Panc1 (cell line): ENCODE data around the gene DLL1. TPM values are rescaled to one million over a fixed set of nuclear protein-coding genes. Genes with fewer than 3 reads are reported as not detected.

ENCODE experiments used
- ATAC-seq: fragments of 200-7000 bp; cut with Tn5 transposase; 2 replicates; pipeline ENCODE4 v1.9.1; 2020; ENCODE audit warnings: mild to moderate bottlenecking, moderate library complexity
- BruUV-seq: library from RNA; stranded (reverse); fragments of 400-500 nt; replicated peaks from 2 replicates; lab custom pipeline; 2021; lab: Mats Ljungman, UMichigan
- CTCF ChIA-PET: fragments of 300-600 bp; sonication (Branson Sonifier 250); formaldehyde crosslinking; loops from one replicate; lab custom pipeline; 2022; ENCODE audit warnings: antibody characterized with exemption; lab: Charles Lee
- POLR2A ChIA-PET: fragments of 300-600 bp; sonication (Branson Sonifier 250); formaldehyde crosslinking; loops from one replicate; lab custom pipeline; 2022; ENCODE audit warnings: antibody characterized with exemption; lab: Charles Lee
- DNase-seq: peaks from one replicate; pipeline ENCODE4 v3.0.0-alpha.2; 2010; ENCODE audit warnings: low read depth, low spot score
- H3K27ac ChIP-seq: 2 replicates; pipeline ENCODE4 v1.5.1; 2011; ENCODE audit warnings: mild to moderate bottlenecking, low read length, inconsistent platforms
- H3K27me3 ChIP-seq: fragments of 200-500 bp; sonication (Bioruptor generic); 2 replicates; pipeline ENCODE4 v1.6.0; 2014; ENCODE audit warnings: low read length, inconsistent platforms; ENCODE audit not compliant: control insufficient read depth, insufficient read depth
- H3K36me3 ChIP-seq: fragments of 200-500 bp; sonication (Bioruptor generic); 2 replicates; pipeline ENCODE4 v1.5.1; 2014; ENCODE audit warnings: inconsistent platforms, mild to moderate bottlenecking, low read length, moderate library complexity; ENCODE audit not compliant: control insufficient read depth, insufficient read depth
- H3K4me1 ChIP-seq: 2 replicates; pipeline ENCODE4 v1.5.1; 2011; ENCODE audit warnings: inconsistent platforms, mild to moderate bottlenecking, low read length, moderate library complexity; ENCODE audit not compliant: control insufficient read depth, insufficient read depth
- H3K4me3 ChIP-seq, 2 experiments: 2 replicates each; pipeline ENCODE4 v1.5.1; 2011 to 2012; ENCODE audit warnings: low read depth in 2 of 2, low read length in 2 of 2, mild to moderate bottlenecking in 2 of 2, inconsistent platforms in 1 of 2, moderate library complexity in 1 of 2
- H3K9me3 ChIP-seq: fragments of 200-500 bp; sonication (Bioruptor generic); 2 replicates; pipeline ENCODE4 v1.5.1; 2014; ENCODE audit warnings: low read depth, mild to moderate bottlenecking, inconsistent platforms, low read length, moderate library complexity; ENCODE audit not compliant: control insufficient read depth, insufficient read depth
- POLR2AphosphoS5 ChIP-seq: IDR thresholded peaks from 2 replicates; pipeline ENCODE4 v1.6.1; 2012; ENCODE audit warnings: mild to moderate bottlenecking, low read depth, low read length, moderate library complexity
- SIN3A ChIP-seq: IDR thresholded peaks from 2 replicates; pipeline ENCODE4 v1.6.1; 2012; ENCODE audit warnings: low read depth, mild to moderate bottlenecking, low read length, moderate library complexity, borderline replicate concordance; ENCODE audit not compliant: insufficient read depth
- TCF7L2 ChIP-seq: IDR thresholded peaks from 2 replicates; pipeline ENCODE4 v1.6.1; 2011; ENCODE audit warnings: mild to moderate bottlenecking, low read depth, low read length, inconsistent platforms
- in situ Hi-C: cut with HindIII; loops from 2 replicates; pipeline ENCODE4 v1.10.0; 2016; ENCODE audit warnings: low sequenced_read_pairs, low pct_unique_long_range_greater_than_20kb
- intact Hi-C: fragments of 100-400 bp; cut with micrococcal nuclease; formaldehyde crosslinking; loops from one replicate; pipeline ENCODE4 v1.10.0; 2022; ENCODE audit not compliant: unreplicated experiment
- total RNA-seq: library from RNA; stranded (reverse); gene quantifications from one replicate; pipeline ENCODE4 v1.2.1, GENCODE V29; 2021; ENCODE audit not compliant: unreplicated experiment
- TF ChIP-seq, protein P1 (sequence below), 2 experiments: IDR thresholded peaks; 2 replicates each; pipeline ENCODE4 v1.6.1; 2011 to 2012; ENCODE audit warnings: low read depth in 2 of 2, control low read depth in 1 of 2, low read length in 1 of 2, mild to moderate bottlenecking in 1 of 2, moderate library complexity in 1 of 2; ENCODE audit not compliant: insufficient read depth in 1 of 2
- TF ChIP-seq, protein P2 (sequence below): fragments of 450-650 bp; IDR thresholded peaks from 2 replicates; pipeline ENCODE4 v1.5.1; 2017; ENCODE audit warnings: mild to moderate bottlenecking

The DLL1 gene
- total RNA-seq, 1 experiment from 2014 or later: 2.4 TPM

DNA sequence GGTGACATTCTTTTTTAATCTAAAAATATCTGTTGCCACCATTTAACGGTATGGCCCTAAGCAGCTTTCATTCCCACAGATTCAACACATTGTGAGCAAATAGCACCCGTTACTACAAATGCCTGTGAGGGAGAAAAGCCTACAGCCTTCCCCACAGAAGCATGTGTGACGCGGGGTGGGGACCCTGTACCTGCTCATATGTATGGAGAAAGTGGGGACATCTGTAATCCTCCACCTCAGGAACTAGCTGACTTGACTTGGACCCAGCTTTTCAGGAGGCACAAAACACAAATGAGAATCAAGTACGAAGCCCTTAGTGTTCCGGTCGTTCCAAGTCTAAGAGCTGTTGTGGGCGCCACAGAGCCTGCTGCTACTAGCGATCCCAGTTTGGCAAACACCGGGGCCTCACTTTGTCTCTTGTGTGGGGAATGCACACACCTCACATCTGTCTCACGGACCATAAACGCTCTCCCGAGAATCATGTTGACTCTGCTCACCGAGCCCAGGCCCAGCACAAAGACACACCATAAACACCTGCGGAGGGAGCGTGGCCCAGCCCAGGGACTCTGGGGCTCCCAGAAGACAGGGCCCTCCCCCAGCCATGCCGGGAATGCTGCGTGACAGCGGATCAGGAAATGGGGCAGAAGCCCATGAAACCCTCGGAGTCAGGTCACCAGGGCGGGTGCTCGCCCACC lies 21.6 kb downstream of the DLL1 start (continued):
- no peak for TF ChIP-seq TCF7L2

DNA sequence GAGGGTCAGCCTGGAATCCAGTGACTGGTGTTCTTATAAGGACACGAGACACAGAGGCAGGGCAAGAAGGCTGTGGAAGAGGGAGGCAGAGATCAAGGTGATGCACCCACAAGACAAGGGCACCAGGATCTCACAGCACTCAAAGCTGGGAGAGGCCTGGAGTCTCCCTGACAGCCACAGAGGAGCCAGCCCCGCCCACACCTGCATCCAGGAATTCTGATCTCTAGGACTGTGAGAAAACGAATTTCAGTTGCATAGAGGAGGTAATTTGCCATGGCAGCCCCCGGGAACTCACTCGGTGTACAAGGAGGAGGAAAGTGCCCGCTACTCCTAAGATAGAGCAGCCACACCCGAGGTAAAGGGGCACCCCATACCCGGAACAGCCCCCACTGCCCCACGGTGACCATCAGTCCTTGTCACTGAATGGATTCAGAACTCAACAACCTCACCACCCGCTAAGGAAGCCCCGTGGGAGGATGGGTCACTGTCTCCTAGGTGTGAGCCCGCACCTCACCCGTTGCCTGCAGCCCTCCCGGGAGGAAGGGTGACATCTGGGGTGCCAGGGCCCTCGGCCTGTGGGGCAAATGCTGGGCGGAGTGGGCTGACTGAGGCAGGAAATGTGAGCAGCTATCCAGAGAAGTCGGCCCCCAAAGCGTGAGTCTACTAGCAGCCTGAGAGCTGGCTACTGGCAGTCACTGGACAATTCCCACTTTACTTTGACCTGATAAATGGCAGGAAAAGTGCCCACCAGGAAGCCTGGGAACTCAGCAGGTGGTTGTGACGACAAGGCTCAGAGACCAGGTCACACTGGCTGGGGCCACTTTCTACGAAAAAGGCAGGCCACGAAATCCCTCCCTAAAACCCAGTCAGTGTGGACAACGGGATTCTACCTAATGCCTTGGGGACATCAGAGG lies 22.4 kb downstream of the DLL1 start:
- intact Hi-C loops (no loop called here), in situ Hi-C loops (no loop called here)
- ATAC-seq (no peak), DNase-seq (no peak)
- TF ChIP-seq, protein P1, sequence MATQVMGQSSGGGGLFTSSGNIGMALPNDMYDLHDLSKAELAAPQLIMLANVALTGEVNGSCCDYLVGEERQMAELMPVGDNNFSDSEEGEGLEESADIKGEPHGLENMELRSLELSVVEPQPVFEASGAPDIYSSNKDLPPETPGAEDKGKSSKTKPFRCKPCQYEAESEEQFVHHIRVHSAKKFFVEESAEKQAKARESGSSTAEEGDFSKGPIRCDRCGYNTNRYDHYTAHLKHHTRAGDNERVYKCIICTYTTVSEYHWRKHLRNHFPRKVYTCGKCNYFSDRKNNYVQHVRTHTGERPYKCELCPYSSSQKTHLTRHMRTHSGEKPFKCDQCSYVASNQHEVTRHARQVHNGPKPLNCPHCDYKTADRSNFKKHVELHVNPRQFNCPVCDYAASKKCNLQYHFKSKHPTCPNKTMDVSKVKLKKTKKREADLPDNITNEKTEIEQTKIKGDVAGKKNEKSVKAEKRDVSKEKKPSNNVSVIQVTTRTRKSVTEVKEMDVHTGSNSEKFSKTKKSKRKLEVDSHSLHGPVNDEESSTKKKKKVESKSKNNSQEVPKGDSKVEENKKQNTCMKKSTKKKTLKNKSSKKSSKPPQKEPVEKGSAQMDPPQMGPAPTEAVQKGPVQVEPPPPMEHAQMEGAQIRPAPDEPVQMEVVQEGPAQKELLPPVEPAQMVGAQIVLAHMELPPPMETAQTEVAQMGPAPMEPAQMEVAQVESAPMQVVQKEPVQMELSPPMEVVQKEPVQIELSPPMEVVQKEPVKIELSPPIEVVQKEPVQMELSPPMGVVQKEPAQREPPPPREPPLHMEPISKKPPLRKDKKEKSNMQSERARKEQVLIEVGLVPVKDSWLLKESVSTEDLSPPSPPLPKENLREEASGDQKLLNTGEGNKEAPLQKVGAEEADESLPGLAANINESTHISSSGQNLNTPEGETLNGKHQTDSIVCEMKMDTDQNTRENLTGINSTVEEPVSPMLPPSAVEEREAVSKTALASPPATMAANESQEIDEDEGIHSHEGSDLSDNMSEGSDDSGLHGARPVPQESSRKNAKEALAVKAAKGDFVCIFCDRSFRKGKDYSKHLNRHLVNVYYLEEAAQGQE (IDR thresholded peaks at IDR 0.05; ENCODE audit: insufficient read depth in 1 of 2, low read depth in 2 of 2, low read length in 1 of 2): no peak
- TF ChIP-seq SIN3A: no peak
- ChIA-PET POLR2A (no interaction called here), CTCF (interaction anchor here (0.9 kb wide), 1 partner anchor 11 kb away, joined by 3 read pairs; no protein-coding TSS in a partner anchor)
- H3K27ac ChIP-seq: no peak overlapping the region
- no peak overlapping the region for H3K4me3 ChIP-seq
- H3K9me3 ChIP-seq: no peaks in the 10 kb centered on the region
- BruUV-seq: no TSS peak
- H3K36me3 ChIP-seq: no peaks in the 10 kb centered on the region
- H3K4me1 ChIP-seq: no peaks in the 10 kb centered on the region
- no peaks in the 10 kb centered on the region for H3K27me3 ChIP-seq

DNA sequence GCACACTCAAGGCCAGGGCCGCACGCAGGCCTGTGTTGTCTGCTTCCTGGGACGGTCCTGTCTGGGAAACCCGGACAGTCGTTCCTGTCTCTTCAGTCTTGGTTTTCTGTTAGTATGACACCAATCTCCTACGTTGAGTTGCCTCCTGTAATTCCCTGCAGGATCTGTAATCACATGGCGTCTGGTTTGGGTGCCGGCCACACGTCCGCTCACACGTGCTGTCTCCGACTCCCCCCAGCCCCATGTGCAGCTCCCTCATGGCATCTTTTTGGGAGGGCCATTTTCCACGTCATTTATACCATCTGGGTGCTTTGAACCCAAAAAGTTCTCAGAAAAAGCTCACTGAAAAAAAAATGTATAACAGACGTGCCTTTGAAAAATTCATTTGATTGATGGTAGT lies 23.2 kb downstream of the DLL1 start:
- TF ChIP-seq POLR2AphosphoS5 (no peak), TCF7L2 (no peak), SIN3A (no peak)
- TF ChIP-seq, protein P1 (IDR thresholded peaks at IDR 0.05; ENCODE audit: insufficient read depth in 1 of 2, low read depth in 2 of 2, low read length in 1 of 2): no peak
- TF ChIP-seq, protein P2, sequence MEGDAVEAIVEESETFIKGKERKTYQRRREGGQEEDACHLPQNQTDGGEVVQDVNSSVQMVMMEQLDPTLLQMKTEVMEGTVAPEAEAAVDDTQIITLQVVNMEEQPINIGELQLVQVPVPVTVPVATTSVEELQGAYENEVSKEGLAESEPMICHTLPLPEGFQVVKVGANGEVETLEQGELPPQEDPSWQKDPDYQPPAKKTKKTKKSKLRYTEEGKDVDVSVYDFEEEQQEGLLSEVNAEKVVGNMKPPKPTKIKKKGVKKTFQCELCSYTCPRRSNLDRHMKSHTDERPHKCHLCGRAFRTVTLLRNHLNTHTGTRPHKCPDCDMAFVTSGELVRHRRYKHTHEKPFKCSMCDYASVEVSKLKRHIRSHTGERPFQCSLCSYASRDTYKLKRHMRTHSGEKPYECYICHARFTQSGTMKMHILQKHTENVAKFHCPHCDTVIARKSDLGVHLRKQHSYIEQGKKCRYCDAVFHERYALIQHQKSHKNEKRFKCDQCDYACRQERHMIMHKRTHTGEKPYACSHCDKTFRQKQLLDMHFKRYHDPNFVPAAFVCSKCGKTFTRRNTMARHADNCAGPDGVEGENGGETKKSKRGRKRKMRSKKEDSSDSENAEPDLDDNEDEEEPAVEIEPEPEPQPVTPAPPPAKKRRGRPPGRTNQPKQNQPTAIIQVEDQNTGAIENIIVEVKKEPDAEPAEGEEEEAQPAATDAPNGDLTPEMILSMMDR: no peak
- intact Hi-C loops: no loop called here
- DNase-seq (no peak), ATAC-seq (no peak)
- Histone ChIP-seq H3K36me3 (no peaks in the 10 kb centered on the region), H3K4me1 (no peaks in the 10 kb centered on the region), H3K27me3 (no peaks in the 10 kb centered on the region), H3K27ac (no peak overlapping the region), H3K4me3 (no peak overlapping the region), H3K9me3 (no peaks in the 10 kb centered on the region)
- ChIA-PET CTCF (no interaction called here), POLR2A (no interaction called here)
- in situ Hi-C loops: no loop called here
- BruUV-seq: no TSS peak
